HepG2 (cell line): ENCODE measurements around the gene VEZF1. TPM values are rescaled to one million over a fixed set of nuclear protein-coding genes. Genes with fewer than 3 reads are reported as not detected.

ENCODE experiments used
- BCL6 ChIP-seq: IDR thresholded peaks from 2 replicates; pipeline ENCODE4 v1.6.1; 2016; ENCODE audit warnings: missing genetic modification reagents, missing compliant biosample characterization
- FOXP1 ChIP-seq, 2 experiments: fragments of 450-650 bp in 1 of 2; IDR thresholded peaks; 2 replicates each; pipeline ENCODE4 v1.6.1; 2017 to 2018; ENCODE audit warnings: antibody characterized with exemption in 1 of 2
- JDP2 ChIP-seq: sonication (generic); formaldehyde crosslinking; IDR thresholded peaks from 2 replicates; pipeline ENCODE4 v1.8.1; 2022; ENCODE audit warnings: missing genetic modification reagents, borderline replicate concordance
- JUN ChIP-seq: sonication (generic); formaldehyde crosslinking; IDR thresholded peaks from 2 replicates; pipeline ENCODE4 v1.4.0; 2020; ENCODE audit warnings: mild to moderate bottlenecking, missing genetic modification reagents
- MED13 ChIP-seq: sonication (generic); formaldehyde crosslinking; IDR thresholded peaks from 2 replicates; pipeline ENCODE4 v1.5.0; 2020; ENCODE audit warnings: missing genetic modification reagents
- MIER2 ChIP-seq: IDR thresholded peaks from 2 replicates; pipeline ENCODE4 v1.6.1; 2016; ENCODE audit warnings: missing biosample characterization, missing genetic modification reagents
- MXI1 ChIP-seq: IDR thresholded peaks from 3 replicates; pipeline ENCODE4 v1.6.1; 2012; ENCODE audit warnings: low read depth, low read length, inconsistent platforms, borderline replicate concordance
- NFYB ChIP-seq: sonication (generic); formaldehyde crosslinking; IDR thresholded peaks from 2 replicates; pipeline ENCODE4 v1.4.0; 2020; ENCODE audit warnings: missing genetic modification reagents
- PITX1 ChIP-seq: sonication (generic); formaldehyde crosslinking; IDR thresholded peaks from 2 replicates; pipeline ENCODE4 v1.5.1; 2020; ENCODE audit warnings: mild to moderate bottlenecking, missing genetic modification reagents
- POLR2A ChIP-seq, 2 experiments: IDR thresholded peaks; 2 replicates each; pipeline ENCODE4 v1.6.1; 2011; ENCODE audit warnings: low read depth in 2 of 2, low read length in 2 of 2, mild to moderate bottlenecking in 1 of 2, moderate library complexity in 1 of 2; ENCODE audit not compliant: insufficient read depth in 1 of 2
- RFX5 ChIP-seq: IDR thresholded peaks from 2 replicates; pipeline ENCODE4 v1.6.1; 2011; ENCODE audit warnings: low read depth, low read length, improper control_type of control experiment
- SNRNP70 ChIP-seq: fragments of 200-400 bp; formaldehyde crosslinking; IDR thresholded peaks from 2 replicates; pipeline ENCODE4 v1.6.1; 2017; ENCODE audit warnings: mild to moderate bottlenecking, low read depth, low read length, moderate library complexity
- ZNF225 ChIP-seq: sonication (generic); formaldehyde crosslinking; IDR thresholded peaks from 2 replicates; pipeline ENCODE4 v1.4.0; 2020; ENCODE audit warnings: mild to moderate bottlenecking, missing genetic modification reagents
- ZNF501 ChIP-seq: sonication (generic); formaldehyde crosslinking; IDR thresholded peaks from 2 replicates; pipeline ENCODE4 v1.5.1; 2020; ENCODE audit warnings: mild to moderate bottlenecking, moderate library complexity, missing genetic modification reagents
- ZNF543 ChIP-seq: sonication (generic); formaldehyde crosslinking; IDR thresholded peaks from 2 replicates; pipeline ENCODE4 v1.4.0; 2020; ENCODE audit warnings: mild to moderate bottlenecking, missing genetic modification reagents
- ZNF589 ChIP-seq: sonication (generic); formaldehyde crosslinking; conservative IDR thresholded peaks from 2 replicates; pipeline ENCODE4 v1.8.0; 2022; ENCODE audit warnings: mild to moderate bottlenecking, moderate library complexity, missing genetic modification reagents
- ZNF713 ChIP-seq: sonication (generic); formaldehyde crosslinking; IDR thresholded peaks from 2 replicates; pipeline ENCODE4 v1.4.0; 2020; ENCODE audit warnings: mild to moderate bottlenecking, missing genetic modification reagents
- polyA plus RNA-seq, 8 experiments: library from polyadenylated mRNA; depleted of rRNA in 3 of 8; stranded (reverse) in 7 of 8; unstranded in 1 of 8; fragments of >200 nt; fragmentation: Illumina TruSeq in 4 of 8; extraction: Trizol in 4 of 8; gene quantifications; 2 replicates each; pipeline versions ENCODE4 v1.2.1 to v1.2.3, GENCODE V29; 2011 to 2016; ENCODE audit warnings: low read depth in 4 of 8, missing spikeins in 1 of 8, mixed read lengths in 1 of 8; ENCODE audit not compliant: insufficient read depth in 1 of 8
- total RNA-seq, 5 experiments: library from RNA; depleted of rRNA; stranded (reverse); fragments of >200 nt; fragmentation: Illumina TruSeq; extraction: Trizol; gene quantifications; 2 replicates each; pipeline ENCODE4 v1.2.3, GENCODE V29; 2016; ENCODE audit warnings: low read depth in 1 of 5
- TF ChIP-seq, protein P1 (sequence below): sonication (generic); formaldehyde crosslinking; IDR thresholded peaks from 2 replicates; pipeline ENCODE4 v1.4.0; 2020; ENCODE audit warnings: missing genetic modification reagents, low read depth, mild to moderate bottlenecking, borderline replicate concordance
- TF ChIP-seq, protein P2 (sequence below): sonication (generic); formaldehyde crosslinking; IDR thresholded peaks from 2 replicates; pipeline ENCODE4 v1.4.0; 2020; ENCODE audit warnings: mild to moderate bottlenecking, missing genetic modification reagents
- TF ChIP-seq, protein P3 (sequence below): IDR thresholded peaks from 2 replicates; pipeline ENCODE4 v1.6.1; 2016; ENCODE audit warnings: missing genetic modification reagents, missing compliant biosample characterization
- TF ChIP-seq, protein P4 (sequence below): sonication (generic); formaldehyde crosslinking; IDR thresholded peaks from 2 replicates; pipeline ENCODE4 v1.8.1; 2023; ENCODE audit warnings: mild to moderate bottlenecking, missing genetic modification reagents, borderline replicate concordance
- TF ChIP-seq, protein P5 (sequence below): sonication (generic); formaldehyde crosslinking; IDR thresholded peaks from 2 replicates; pipeline ENCODE4 v1.4.0; 2020; ENCODE audit warnings: mild to moderate bottlenecking, missing genetic modification reagents
- TF ChIP-seq, protein P6 (sequence below): IDR thresholded peaks from 2 replicates; pipeline ENCODE4 v1.6.1; 2016; ENCODE audit warnings: low read depth

Gene VEZF1
- total and polyA plus RNA-seq, 2 of the 13 experiments (the other 11 are each of a cell fraction or from before 2014, with no cell fraction given) = 45.9 to 49.7 TPM

DNA sequence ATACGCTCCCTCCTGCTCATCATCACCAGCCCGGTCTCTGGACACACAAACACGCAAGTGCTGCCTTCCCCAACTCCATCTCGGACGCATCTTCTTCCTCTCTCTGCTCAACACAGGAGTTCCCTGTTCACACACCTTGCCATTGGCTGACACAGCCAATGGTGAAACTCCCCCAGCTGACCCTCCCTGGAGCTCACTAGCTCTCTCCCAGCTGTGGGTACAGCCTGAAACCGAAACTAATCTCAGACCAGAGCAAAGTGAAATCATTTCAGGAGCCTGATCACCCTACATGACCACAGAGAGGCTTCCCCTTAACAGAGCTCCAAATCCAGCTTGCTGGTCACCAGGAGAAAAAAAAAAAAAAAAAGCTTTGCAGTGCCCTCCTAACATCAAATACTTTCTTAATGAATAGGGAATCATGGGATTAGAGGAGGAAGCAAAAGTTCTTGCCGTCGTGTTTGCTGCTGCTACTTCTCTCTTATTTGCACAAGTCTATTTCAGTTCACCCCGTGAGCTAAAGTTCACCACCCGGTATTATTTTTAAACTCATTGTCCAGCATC lies 41.2 kb downstream of the VEZF1 start (continued):
- TF ChIP-seq, protein P1, sequence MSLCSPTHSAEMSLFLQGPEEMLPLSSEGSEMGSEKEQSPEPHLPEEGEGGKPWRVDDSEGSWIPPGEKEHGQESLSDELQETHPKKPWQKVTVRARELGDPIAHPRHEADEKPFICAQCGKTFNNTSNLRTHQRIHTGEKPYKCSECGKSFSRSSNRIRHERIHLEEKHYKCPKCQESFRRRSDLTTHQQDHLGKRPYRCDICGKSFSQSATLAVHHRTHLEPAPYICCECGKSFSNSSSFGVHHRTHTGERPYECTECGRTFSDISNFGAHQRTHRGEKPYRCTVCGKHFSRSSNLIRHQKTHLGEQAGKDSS (CRISPR knock-in tag) = no peak
- TF ChIP-seq MXI1 = 0 out of 3 replicates have a peak, but pooled peaks have one; percentile 9
- TF ChIP-seq, protein P2, sequence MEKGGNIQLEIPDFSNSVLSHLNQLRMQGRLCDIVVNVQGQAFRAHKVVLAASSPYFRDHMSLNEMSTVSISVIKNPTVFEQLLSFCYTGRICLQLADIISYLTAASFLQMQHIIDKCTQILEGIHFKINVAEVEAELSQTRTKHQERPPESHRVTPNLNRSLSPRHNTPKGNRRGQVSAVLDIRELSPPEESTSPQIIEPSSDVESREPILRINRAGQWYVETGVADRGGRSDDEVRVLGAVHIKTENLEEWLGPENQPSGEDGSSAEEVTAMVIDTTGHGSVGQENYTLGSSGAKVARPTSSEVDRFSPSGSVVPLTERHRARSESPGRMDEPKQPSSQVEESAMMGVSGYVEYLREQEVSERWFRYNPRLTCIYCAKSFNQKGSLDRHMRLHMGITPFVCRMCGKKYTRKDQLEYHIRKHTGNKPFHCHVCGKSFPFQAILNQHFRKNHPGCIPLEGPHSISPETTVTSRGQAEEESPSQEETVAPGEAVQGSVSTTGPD = no peak
- no peak for TF ChIP-seq ZNF501 (CRISPR knock-in tag)
- TF ChIP-seq ZNF225 (CRISPR knock-in tag) = no peak
- TF ChIP-seq POLR2A (IDR thresholded peaks at IDR 0.05; ENCODE audit: insufficient read depth in 1 of 2, low read depth in 2 of 2, low read length in 2 of 2) = peak in 1 of 2 experiments; percentile 40; a peak in 1 of 4 replicates
- TF ChIP-seq JUN (CRISPR knock-in tag) = no peak
- TF ChIP-seq, protein P3, sequence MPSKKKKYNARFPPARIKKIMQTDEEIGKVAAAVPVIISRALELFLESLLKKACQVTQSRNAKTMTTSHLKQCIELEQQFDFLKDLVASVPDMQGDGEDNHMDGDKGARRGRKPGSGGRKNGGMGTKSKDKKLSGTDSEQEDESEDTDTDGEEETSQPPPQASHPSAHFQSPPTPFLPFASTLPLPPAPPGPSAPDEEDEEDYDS = no peak
- TF ChIP-seq FOXP1 (IDR thresholded peaks at IDR 0.05) = no peak
- TF ChIP-seq FOXP1 (CRISPR knock-in tag; IDR thresholded peaks at IDR 0.05) = no peak
- TF ChIP-seq, protein P4, sequence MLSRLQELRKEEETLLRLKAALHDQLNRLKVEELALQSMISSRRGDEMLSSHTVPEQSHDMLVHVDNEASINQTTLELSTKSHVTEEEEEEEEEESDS (CRISPR knock-in tag) = no peak
- no peak for TF ChIP-seq ZNF589 (CRISPR knock-in tag)
- TF ChIP-seq, protein P5, sequence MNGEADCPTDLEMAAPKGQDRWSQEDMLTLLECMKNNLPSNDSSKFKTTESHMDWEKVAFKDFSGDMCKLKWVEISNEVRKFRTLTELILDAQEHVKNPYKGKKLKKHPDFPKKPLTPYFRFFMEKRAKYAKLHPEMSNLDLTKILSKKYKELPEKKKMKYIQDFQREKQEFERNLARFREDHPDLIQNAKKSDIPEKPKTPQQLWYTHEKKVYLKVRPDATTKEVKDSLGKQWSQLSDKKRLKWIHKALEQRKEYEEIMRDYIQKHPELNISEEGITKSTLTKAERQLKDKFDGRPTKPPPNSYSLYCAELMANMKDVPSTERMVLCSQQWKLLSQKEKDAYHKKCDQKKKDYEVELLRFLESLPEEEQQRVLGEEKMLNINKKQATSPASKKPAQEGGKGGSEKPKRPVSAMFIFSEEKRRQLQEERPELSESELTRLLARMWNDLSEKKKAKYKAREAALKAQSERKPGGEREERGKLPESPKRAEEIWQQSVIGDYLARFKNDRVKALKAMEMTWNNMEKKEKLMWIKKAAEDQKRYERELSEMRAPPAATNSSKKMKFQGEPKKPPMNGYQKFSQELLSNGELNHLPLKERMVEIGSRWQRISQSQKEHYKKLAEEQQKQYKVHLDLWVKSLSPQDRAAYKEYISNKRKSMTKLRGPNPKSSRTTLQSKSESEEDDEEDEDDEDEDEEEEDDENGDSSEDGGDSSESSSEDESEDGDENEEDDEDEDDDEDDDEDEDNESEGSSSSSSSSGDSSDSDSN (CRISPR knock-in tag) = peak; percentile 50; the same call in 1 of the 2 replicates
- TF ChIP-seq ZNF543 (CRISPR knock-in tag) = no peak
- 0 out of 2 replicates have a peak, but pooled peaks have one; percentile 18 for TF ChIP-seq MIER2 (CRISPR knock-in tag)
- TF ChIP-seq PITX1 (CRISPR knock-in tag) = no peak
- TF ChIP-seq ZNF713 (CRISPR knock-in tag) = no peak
- TF ChIP-seq BCL6 (CRISPR knock-in tag) = 0 out of 2 replicates have a peak, but pooled peaks have one; percentile 29
- TF ChIP-seq JDP2 (CRISPR knock-in tag) = no peak
- no peak for TF ChIP-seq RFX5
- TF ChIP-seq, protein P6, sequence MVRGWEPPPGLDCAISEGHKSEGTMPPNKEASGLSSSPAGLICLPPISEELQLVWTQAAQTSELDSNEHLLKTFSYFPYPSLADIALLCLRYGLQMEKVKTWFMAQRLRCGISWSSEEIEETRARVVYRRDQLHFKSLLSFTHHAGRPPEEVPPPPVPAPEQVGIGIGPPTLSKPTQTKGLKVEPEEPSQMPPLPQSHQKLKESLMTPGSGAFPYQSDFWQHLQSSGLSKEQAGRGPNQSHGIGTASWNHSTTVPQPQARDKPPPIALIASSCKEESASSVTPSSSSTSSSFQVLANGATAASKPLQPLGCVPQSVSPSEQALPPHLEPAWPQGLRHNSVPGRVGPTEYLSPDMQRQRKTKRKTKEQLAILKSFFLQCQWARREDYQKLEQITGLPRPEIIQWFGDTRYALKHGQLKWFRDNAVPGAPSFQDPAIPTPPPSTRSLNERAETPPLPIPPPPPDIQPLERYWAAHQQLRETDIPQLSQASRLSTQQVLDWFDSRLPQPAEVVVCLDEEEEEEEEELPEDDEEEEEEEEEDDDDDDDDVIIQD = no peak
- TF ChIP-seq MED13 = no peak
- TF ChIP-seq SNRNP70 = no peak
- TF ChIP-seq NFYB (CRISPR knock-in tag) = no peak
